AG08395 (cell line): ENCODE data around the gene VPS26A.
A peak's percentile ranks its signal among the peaks of the same experiment; 100 is the strongest.

ENCODE experiments used
- DNase-seq: peaks from one replicate; pipeline ENCODE4 v3.0.0; 2012; ENCODE audit warnings: mixed read lengths, low spot score

The VPS26A gene

DNA sequence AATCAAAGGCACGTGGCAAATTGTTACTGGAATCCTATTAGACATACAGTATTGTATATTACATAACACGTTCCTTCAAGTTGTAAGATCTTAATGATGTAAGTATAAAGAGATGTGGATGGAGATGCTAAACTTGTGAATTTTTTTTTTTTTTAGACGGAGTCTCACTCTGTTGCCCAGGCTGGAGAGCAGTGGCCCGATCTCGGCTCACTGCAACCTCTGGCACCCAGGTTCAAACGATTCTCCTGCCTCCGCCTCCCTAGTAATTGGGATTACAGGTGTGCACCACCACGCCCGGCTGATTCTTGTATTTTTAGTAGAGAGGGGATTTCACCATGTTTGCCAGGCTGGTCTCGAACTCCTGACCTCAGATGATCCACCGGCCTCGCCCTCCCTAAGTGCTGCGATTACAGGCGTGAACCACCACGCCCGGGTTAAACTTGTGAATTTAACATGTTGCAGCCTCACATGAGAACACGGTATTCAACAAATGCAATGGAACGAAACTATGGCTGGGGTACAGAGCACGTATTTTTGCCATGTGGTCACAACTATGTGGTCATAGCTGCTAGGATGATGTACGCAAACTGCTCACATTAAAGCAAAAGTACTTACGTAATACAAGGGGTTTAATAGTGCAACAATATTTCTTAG lies 55.2 kb downstream of the VPS26A start:
- peak; percentile 37 for DNase-seq

DNA sequence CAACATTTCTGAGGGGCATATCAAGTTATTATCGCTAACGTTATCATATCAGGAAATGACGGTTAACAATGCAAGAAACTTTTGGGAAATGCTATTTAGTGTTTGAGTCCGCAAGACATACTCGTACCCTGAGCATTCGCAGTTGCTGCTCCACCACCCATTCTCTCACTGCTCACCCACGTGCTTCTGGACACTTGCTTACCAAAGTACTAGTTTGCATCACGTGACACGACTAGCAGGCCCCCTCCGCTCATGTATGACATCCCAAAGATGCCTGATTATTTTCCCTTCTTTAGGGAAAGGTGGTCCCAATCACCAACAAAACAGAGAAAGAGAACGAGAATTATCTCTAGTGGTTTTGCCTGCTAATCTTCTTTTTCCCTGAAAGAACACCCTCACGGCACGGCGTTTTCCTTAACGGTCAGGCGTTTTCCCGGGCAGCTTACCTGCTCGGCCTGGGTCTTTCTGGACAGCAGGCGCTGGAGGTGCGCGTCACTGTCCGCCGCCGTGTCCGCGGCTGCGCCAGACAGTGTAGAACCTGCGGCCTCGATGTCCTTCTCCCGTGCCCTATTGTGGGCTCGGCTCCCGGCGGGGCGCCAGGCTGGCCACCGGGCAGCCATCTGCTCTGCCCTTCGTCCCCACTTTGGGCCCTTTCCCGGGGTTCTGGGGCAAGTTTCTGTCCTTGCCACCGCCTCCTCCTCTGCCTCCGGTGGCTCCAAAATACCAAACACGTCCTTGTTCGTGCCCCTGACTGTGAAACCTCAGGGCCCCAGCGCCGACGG lies 56.0 kb downstream of the VPS26A start, which contains the start of gene SUPV3L1:
Gene SUPV3L1, plus strand, starts transcription at position 492 of the 782 bp plus-strand sequence. Its CDS starts 58 bp downstream, at position 550.
- peak; percentile 96 for DNase-seq

DNA sequence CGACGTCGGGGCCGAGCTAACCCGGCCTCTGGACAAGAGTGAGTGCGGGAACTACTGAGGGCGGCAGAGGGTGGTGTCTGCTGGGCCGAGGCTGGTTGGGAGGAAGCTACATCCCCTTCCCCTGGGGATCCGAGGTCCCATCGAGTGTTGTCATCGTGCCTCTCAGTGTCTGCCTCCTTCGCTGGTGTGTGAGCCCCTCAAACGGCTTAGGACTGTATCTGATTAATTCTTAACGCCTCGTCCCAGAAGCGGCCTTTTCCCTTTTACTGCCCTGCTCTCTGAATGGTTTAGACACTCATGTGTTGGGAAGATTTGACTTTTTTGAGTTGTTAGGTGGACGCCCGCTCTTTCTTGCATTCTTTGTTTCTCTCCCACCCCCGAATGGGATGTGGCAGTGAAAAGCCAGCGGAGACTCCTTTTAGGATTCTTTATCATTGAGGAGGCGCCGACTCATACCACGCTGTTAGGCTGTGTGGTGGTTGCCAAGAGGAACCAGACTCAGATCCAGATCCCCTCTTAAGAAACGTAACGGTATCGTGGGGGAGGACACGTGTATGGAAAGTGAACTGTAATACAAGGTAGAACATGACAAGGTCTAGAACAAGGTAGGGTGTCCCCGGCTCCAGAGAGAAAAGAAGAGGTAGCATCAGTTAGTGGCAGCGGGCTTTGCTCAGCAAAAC lies 56.7 kb downstream of the VPS26A start:
- peak; percentile 19 for DNase-seq

DNA sequence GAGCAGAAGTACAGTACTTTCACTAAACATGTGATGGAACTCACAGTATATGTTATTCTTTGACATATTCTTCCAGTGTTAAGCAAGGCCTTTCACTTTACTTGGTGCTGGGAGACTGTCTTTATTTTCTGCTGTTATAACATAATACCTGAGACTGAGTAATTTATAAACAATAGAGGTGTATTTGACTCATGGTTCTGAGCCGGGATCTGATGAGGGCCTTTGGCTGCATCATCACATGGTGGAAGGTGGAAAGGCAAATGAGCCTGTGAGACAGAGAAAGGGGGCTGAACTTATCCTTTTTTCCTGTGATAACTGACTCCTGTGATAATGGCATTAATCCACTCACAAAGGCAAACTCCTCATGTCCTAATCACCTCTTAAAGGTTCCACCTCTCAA lies 57.5 kb downstream of the VPS26A start:
- no peak for DNase-seq

DNA sequence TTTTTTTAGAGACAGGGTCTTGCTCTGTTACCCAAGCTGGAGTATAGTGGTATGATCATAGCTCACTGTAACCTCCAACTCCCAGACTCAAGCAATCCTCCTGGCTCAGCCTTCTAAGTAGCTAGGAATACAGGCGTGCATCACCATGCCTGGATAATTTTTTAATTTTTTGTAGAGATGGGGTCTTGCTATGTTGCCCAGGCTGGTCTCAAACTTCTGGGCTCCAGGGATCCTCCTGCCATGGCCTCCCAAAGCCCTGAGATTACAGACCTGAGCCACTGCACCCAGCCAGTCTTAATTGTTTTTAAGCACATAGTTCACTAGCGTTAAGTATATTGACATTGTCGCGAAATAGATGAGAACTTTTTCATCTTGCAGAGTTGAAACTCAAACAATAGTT lies 58.0 kb downstream of the VPS26A start:
- no peak for DNase-seq

DNA sequence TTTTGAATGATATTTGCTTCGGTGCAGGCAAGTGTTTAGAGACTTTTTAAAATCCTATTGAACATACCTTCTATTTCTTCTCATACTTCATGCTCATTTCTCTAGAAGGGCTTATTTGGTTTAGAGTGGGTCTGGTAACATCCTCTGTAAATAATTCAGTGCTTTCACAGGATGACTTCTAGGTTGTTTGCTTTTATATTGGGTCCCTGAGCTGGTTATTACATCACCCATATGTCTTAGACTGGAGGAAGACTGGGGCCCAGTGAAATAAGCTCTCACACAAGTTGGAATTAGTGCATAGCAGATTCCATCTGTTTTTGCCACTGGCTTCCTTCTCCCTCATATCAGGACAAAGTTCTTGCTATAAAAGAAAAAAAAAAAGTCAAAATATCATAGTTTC lies 62.5 kb downstream of the VPS26A start:
- no peak for DNase-seq

DNA sequence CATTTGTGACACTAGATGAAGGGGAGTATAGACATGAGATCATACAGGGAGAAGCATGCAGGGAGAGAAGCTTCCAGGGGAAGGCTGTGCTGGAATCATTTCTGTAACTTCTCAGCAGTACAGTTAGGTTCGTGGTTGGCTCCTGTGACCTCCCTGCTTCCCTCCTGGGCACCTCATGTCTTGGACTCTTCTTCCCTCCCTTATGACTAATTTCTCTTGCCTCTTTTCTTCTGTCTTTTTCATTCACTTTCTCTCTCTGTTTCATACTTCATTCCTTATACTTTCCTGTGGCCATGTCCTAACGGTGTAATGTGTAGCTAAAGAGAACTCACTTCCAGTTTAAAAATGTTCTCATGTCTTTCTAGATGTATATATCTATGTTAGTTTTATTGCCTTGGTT lies 77.1 kb downstream of the VPS26A start:
- no peak for DNase-seq

DNA sequence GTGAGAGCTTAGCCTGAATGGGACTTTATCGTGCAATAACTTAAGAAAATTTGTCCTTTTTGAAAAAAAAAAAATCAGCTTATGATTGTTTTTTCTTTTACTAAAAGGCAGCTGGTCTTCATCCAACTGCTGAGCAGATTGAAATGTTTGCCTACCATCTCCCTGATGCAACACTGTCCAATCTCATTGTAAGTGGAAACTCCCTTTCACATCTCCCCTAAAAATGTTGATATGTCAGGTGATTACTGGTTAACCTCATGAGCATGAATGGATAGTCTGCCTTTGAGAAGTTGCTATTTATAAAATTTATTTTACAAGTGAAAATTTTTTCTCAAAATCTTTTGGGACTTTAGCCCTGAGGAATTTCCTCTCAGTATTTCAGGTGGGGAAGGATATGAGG lies 78.4 kb downstream of the VPS26A start:
- no peak for DNase-seq

DNA sequence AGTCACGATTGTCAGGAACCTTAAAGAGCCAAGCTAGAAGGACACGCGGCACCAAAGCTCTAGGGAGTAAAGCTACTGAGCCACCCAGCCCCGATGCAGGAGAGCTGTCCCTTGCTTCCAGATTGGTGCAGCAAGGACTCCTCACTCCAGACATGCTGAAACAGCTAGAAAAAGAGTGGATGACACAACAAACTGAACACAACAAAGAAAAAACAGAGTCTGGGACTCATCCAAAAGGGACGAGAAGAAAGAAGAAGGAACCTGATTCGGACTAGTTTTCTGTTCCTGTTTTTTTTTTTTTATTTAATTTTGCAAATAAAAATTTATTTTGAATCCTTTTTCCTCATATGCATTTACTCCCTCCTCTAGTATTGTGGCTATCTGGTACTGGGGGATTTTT lies 84.8 kb downstream of the VPS26A start:
- no peak for DNase-seq

DNA sequence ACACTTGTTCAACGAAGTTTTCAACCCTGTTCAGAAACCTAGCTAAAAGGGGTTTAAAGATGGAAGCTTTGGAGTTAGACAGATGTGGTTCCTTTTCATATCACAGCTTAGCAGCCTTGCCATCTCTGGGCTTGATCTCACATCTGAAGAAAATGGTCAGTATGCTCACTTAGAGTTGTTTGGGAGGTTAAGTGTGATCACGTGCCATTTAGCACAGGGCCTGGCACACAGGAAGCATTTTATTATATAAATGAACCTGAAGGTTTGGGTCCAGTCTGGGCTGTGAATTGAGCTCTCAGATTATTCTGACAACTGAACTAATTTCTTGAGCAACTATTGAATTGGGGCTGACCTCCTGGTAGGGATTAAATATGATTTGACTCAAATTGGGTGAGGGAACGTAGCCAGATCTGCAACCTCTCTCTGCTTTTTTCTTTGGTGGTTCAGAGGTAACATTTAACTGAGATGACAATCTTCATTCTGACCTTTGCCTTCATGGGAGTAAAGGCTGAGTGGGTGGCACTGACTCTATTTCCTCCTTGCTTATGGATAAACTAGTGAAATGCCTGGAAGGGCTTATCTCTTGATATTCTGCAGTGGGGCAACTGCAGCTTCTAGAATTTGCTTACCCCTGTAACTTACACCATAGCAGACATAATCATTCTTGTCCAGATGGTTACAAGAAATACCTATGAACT lies 86.0 kb downstream of the VPS26A start:
- DNase-seq = no peak

DNA sequence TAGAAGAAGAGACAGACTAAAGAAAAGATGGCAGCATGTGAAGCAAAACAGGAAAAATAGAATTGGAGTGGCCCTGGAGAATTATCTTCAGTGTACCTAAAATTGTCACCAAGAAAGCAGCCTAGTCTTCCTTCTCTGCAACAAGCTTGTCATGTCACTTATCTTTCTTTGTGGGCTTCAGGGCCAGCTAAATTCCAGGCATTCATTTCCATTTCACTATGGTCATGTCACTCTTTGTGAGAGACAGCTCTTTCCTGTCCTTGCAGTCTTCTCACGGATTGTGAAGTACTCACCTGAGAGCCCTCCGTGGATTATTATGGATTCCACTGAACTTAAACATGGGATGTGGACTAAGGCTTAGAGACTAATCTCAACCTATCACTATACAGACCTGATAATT lies 87.1 kb downstream of the VPS26A start:
- DNase-seq = no peak

DNA sequence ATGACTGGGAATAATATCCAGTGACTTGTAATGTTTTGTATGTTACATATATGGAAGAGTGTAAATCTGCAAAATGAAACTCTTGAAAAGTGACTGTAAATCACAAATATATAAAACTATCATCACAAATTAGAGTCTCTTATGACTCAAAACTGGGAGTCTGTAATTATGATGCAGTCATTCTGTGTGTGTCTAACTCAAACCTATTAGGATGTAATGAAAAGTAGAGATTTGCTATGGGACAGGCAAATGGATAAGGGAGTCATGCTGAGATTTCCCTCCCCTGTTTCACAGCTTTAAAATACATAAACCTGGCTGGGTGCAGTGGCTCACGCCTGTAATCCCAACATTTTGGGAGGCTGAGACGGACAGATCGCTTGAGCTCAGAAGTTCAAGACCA lies 87.5 kb downstream of the VPS26A start:
- DNase-seq = no peak

DNA sequence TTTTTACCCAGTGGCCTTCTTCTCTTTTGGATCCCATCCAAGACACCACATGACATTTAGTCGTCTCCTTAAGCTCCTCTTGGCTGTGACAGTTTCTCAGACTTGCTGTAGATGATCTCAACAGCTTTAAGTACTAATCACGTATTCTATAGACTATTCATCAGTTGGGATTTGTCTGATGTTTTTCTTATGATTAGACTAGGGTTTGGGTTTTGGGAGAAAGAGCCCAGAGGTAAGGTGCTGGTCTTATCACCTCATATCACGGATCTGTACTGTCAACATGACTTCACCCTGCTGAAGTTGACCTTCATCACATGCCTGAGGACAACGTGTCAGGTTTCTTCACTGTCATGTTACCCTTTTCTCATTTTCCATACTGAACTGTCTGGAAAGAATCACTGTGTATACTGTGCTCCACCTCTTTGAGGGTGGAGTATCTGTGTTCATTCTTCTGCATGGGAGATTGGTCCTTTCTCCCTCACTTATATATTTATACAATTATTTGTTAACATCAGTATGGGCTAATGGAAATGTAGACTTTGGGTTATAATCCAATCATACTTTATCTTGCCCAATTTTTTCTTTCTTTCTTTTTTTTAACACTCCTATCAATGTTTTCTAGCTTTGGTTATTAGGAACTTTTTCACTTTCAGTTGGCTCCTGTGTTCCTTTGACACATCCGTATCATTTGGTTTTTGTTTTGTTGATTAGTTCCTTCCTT lies 89.8 kb downstream of the VPS26A start:
- DNase-seq = no peak

DNA sequence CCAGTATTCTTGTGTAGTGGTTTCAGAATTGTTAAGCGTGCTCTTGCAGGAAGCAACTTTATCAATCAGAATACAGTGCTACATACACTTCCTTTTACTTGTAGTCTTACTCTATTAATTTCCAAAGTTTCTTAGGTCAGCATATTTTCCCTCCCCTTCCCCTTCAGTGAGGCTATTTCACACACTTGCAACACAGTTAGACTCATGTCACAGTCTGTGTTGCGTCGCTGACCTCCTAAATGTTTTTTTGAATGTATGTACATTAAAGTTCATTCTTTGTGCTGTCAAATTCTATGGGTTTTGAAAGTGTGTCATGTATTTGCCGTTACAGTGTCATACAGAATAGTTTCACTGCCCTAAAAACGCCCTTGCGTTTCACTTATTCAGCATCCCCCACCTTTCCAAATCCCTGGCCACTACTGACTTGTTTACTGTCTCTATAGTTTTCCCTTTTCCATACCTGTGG lies 90.7 kb downstream of the VPS26A start:
- DNase-seq = no peak

DNA sequence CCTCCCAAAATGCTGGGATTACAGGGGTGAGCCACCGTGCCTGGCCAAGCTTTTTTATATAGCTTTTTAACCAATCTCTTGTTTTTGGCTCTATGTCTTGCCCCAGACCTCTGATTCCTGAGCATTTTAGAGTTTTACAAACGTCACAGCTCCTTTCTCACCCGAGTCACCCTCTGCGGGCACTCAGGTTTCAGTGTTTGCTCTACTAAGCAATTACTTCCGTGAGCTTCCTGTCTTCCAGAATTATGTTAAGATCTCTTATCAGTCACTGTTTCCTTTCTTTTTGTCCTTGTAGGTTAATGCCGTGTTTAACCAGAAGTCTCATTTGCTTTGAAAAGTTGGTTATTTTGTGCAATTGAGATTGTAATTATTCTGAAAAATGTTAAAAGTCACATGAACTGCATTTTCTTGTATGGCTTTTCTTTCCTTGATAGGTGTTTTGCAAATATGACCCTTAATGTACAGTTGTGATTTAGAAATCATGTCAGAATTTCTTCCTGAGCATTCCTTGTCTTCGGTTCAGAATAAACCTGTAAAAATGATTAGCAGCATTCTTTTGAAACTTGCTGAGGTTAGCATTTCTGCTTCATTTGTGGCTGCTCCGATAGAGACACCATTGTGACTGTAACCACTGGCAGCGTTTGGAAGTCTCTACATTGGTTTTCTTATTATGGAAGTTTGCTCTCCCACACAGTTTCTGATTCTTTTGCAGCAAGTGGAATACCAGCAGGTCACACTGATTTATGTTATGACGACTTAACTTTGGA lies 91.6 kb downstream of the VPS26A start:
- no peak for DNase-seq

DNA sequence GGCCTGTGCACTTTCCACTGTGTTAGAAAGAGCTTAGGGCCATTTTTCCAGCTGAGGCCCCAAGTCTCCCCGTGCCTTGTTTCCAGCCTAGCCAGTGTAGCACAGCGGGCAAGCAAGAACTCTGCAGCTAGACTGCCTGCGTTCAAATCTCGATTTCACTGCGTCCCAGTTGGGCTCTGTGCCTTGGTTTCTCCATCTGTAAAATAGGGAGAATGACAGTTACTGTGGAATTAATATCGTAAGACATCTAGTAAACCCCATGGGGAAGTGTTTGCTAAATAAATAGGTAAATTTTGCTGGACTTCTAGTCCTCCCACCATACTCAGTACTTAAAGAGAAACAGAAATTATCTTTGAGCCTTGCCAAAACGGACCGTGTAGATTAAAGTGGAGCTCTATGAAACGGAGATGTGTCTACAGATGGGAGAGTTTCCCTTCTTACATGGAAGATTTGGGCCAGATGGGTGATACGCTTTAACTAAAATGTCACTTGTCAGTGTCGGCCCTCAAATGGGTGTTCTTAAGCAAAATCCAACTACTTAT lies 92.7 kb downstream of the VPS26A start:
- DNase-seq = no peak

DNA sequence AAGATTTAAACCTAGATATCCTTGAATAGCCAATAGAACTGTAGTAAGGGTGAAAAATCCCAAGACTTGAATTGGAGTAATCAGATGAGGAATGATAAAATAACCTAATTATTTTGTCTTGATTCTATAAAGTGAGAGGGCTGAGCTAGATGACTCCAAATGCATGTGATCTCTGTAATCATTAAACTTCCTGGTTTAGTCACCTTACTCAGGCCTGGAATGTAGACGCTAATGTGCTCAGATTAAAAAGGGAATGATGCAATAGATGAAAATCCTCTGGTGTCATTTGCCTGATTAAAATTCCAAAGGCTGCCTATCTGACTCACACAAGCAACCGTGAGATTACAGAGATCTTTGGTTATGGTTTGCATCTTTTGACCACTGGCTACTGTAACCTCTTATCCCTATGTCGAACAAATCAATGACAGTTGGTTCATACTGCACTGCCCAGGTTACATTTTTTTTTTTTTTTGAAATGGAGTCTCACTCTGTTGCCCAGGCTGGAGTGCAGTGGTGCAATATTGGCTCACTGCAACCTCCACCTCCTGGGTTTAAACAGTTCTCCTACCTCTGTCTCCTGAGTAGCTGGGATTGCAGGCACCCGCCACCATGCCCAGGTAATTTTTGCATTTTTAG lies 93.3 kb downstream of the VPS26A start:
- DNase-seq = peak; percentile 78

DNA sequence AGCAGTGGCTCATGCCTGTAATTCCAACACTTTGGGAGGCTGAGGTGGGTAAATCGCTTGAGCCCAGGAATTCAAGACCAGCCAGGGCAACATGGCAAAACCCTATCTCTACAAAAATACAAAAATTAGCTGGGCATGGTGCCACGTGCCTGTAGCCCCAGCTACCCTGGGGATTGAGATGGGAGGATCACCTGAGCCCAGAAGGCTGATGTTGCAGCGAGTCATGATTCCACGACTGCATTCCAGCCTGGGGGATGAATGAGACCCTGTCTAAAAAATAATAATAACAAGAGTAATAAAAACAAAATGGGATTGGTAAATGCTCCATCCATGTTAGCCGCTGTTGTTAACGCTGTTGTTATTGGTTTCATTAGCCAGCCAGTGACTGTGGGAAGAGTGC lies 94.9 kb downstream of the VPS26A start:
- DNase-seq = no peak

DNA sequence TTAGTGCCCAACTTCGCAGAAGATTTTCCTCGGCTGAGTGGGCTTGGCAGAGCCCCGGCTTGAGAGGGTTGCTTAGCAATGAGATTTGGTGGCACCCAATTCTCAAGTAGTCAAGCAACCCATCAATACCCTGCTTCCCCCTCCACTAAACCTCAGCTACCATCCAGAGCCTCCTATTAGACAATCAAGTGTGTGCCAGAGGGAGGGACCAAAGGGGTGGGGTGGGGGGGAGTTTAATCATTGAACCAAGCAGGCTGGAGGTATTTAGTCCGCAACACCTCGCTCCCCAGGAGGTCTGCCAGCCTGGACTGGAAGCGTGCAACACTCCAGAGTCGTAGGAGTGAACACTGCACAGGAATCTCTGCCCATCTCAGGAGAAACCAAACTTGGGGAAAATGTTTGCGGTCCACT lies 96.1 kb downstream of the VPS26A start, which contains the start of gene HKDC1:
Gene HKDC1, plus strand, starts transcription at position 292 of the 411 bp plus-strand sequence. Its CDS starts 104 bp downstream, at position 396.
- no peak for DNase-seq

DNA sequence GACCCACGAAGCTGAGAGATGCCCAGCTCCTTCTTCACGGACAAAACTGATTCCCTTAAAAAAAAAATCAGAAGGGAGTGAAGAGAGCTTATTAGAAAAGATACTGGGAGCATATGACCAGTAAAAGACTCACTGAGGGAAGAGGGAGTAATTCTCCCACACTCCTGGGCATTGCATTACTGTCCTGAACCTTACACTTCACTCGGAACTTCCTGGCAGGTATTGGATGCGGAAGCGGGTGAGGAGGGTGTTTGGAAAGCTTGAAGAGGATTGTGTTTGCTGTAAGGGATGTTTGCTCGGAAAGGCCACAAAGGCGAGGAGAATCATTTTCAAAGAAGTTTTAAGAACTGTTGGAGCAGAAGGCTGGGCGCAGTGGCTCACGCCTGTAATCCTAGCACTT lies 96.5 kb downstream of the VPS26A start:
- no peak for DNase-seq
